D721Med (cell line): ENCODE results near the gene PIP5K1A.

Experiments
- DNase-seq: peaks from one replicate; pipeline ENCODE4 v3.0.0; 2011; ENCODE audit warnings: low spot score; ENCODE audit not compliant: insufficient read length
- FAIRE-seq: peaks from 2 replicates; lab custom pipeline; 2011; peaks lifted over from hg19 to GRCh38; lab: Jason Lieb, UNC
- CTCF ChIP-seq: IDR thresholded peaks from 2 replicates; pipeline ENCODE4 v1.5.1; 2012; ENCODE audit warnings: mild to moderate bottlenecking, control low read depth; ENCODE audit not compliant: insufficient read depth; ENCODE audit errors: missing control alignments

The PIP5K1A gene

GRCh38 chr1:151164732-151165280 lies 33.5 kb upstream of the PIP5K1A start:
- peak; percentile 71 for FAIRE-seq
- no peak for TF ChIP-seq CTCF
- no peak for DNase-seq

DNA sequence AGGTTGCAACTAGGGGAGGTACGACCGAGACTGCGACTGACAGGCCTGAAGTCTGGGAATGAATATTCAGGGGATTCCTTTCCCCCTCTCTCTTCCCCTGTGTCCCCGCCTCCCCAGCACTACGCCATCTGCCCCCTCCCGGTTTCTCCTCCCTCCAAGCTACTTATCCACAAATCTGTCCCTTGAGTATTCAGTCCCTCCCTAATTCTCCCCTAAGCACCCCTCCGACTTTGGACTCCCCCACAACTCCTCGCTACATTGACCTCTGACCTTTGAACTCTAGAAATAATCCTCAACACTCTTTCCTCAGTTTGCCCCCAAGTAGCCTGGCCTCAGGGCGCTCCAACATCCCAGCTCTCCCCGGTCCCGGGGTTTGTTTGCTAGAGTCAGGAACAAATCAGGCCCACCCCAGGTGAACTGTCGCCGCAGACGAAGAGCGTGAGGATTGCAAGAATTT lies 33.0 kb upstream of the PIP5K1A start:
- FAIRE-seq (peak; percentile 58), DNase-seq (peak; percentile 88)
- TF ChIP-seq CTCF: no peak

DNA sequence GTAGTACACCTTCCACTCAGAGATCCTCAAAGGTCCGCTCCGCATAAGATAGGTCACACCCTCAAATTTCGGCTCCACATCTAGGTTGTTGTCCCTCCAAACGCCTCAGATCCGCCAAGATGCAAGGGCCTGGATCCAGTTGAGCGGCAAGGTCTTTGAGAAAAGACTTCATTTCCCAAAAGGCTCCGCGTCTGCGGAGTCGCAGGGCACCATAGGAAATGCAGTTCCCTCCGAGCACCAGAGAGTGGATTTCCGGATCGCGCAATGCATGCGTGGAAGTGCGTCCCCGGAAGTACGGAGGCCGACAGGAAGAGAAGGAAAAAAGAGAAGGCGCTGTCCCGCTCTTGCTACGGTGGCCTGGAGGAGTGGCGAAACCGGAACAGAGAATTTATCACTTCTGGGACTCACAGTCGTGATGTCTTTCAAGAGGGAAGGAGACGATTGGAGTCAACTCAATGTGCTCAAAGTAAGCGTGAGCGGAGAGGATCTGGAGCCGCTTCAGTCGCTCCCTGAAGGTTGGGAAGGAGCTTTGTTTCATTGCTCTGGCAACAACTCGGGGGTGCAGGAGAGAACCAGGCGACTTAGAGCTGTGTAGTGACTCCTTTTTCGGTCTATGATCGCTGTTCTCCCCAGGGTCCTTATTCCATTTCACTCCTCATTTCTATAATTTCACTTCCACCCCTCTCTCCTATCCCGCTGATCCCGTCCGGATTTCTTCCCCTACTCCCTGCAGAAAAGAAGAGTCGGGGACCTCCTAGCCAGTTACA lies 32.4 kb upstream of the PIP5K1A start, which contains the start of the genes LYSMD1 and SCNM1:
Gene LYSMD1 (minus strand): TSS at position 165 of the 767 bp plus-strand sequence. CDS start 644 bp downstream, outside the sequence.
Gene SCNM1 (plus strand): TSS at position 407 of the 767 bp plus-strand sequence. CDS start 9 bp downstream, at position 416.
- peak; percentile 84 for DNase-seq
- peak; percentile 92 for FAIRE-seq
- no peak for TF ChIP-seq CTCF

DNA sequence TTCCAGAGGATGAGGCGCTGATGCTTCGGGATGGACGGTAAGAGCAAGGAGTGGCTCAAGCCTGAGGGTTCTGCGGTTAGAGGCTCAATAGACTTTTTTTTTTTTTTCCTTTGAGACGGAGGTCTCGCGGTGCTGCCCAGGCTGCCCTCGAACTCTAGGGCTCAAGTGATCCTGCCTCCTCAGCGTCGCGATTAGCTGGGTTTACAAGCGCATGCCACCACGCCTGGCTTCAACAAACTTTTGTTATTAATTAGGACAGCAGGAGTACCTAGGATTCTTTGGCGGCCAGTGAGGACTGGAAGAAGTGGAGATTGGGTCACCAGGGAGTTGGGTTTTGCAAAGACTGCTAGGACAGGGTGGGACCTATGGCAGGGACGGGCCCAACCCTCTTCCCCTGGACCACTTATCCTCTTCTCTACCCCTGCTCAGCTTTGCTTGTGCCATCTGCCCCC lies 31.8 kb upstream of the PIP5K1A start:
- no peak for TF ChIP-seq CTCF
- FAIRE-seq: no peak
- no peak for DNase-seq

GRCh38 chr1:151167116-151167515 lies 31.2 kb upstream of the PIP5K1A start:
- FAIRE-seq: no peak
- TF ChIP-seq CTCF: no peak

GRCh38 chr1:151171190-151171589 lies 27.2 kb upstream of the PIP5K1A start:
- FAIRE-seq (no peak), DNase-seq (no peak)
- TF ChIP-seq CTCF: no peak

More at GRCh38 chr1:151167116-151167515, 31.2 kb upstream of the PIP5K1A start:
- DNase-seq: no peak
